ENCODE results near the gene ZNF280B. TPM values are rescaled to one million over a fixed set of nuclear protein-coding genes. Genes with fewer than 3 reads are reported as not detected.

The ZNF280B gene
- total and polyA plus RNA-seq, 2 experiments from 2014 or later, result 5.5 to 6.7 TPM

GRCh38 chr22:22520667-22521602 lies 12.4 kb upstream of the ZNF280B start:
- H3K4me1 Mint-ChIP-seq, result peaks cover 5% of the 10 kb centered on the region; the same call in 2 of the 3 replicates
- H3K36me3 Mint-ChIP-seq (ENCODE audit: low read depth), result no peaks in the 10 kb centered on the region
- Histone ChIP-seq H4K20me1 (replicated peaks; ENCODE audit: insufficient read depth) (no peaks in the 10 kb centered on the region), H2AFZ (peak overlapping the region; percentile 33; the same call in 1 of the 2 replicates), H3K79me2 (replicated peaks; ENCODE audit: insufficient read depth) (no peaks in the 10 kb centered on the region), H3K4me3 (no peak overlapping the region), H3K9me2 (ENCODE audit: insufficient read depth) (peaks cover 3% of the 10 kb centered on the region; the same call in 1 of the 2 replicates), H3K4me2 (no peak overlapping the region), H3K4me1 (ENCODE audit: insufficient read depth) (no peaks in the 10 kb centered on the region), H3K27ac (ENCODE audit: low read depth) (no peak overlapping the region), H3F3A (replicated peaks; ENCODE audit: low read depth) (no peaks in the 10 kb centered on the region), H3K27me3 (ENCODE audit: insufficient read depth) (peaks cover 97% of the 10 kb centered on the region), H3K36me3 (ENCODE audit: insufficient read depth) (no peaks in the 10 kb centered on the region)
- H3K4me3 Mint-ChIP-seq, result no peak overlapping the region
- ATAC-seq (no peak; the same call in 2 of the 3 replicates), DNase-seq (ENCODE audit: low spot score) (peak; percentile 5)
- H3K27me3 Mint-ChIP-seq (ENCODE audit: insufficient read depth, low read depth, poor library complexity), result peaks cover 69% of the 10 kb centered on the region
- peaks cover 5% of the 10 kb centered on the region; the same call in 1 of the 3 replicates for H3K9me3 Mint-ChIP-seq
- TF ChIP-seq ZNF331 (CRISPR knock-in tag; IDR thresholded peaks at IDR 0.05; ENCODE audit: low read depth), result no peak
- no peak overlapping the region for H3K27ac Mint-ChIP-seq

DNA sequence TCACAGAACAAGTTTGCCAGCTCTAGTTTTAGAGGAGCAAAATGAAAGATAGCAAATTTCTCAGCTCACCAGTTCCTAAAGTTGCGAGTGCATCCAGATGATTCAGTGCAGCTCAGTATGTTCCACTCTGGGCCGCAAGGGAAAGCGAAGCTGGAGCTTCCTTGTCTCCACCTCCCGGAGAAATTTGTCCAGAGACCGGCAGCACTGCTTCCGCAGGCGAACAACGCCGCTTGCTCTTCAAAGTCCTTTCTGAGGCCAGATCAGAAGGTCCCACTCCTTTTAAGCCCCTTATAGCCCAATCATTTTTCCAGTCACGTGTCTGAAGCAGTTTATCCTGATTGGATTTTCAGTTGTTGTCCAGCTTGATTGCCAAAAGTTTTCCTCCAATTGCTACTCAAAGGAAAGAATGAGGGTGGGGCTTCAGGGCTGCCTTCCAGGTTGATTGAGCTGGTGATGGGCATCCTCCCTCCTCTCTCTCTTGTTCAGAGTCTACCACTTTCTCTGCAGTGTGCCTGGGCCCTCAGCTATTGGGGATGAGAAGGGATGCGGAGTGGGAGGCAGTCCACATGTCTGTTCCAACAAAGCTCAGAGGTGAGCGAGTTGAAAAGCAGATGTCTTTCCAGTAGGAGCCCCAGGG lies 11.6 kb upstream of the ZNF280B start, which contains the start of gene ZNF280A:
ZNF280A (minus strand) TSS at position 251 of the 637 bp plus-strand sequence. CDS start 4,640 bp downstream, outside the sequence.
- no peak within 1 kb of the TSS for H3K4me2 ChIP-seq
- Mint-ChIP-seq H3K27me3 (ENCODE audit: insufficient read depth, low read depth, poor library complexity) (peaks cover 69% of the 10 kb centered on the region), H3K4me3 (peak within 1 kb of the TSS; percentile 23; the same call in 1 of the 3 replicates), H3K4me1 (peaks cover 5% of the 10 kb centered on the region; the same call in 2 of the 3 replicates), H3K9me3 (peaks cover 6% of the 10 kb centered on the region; the same call in 2 of the 3 replicates), H3K36me3 (ENCODE audit: low read depth) (no peaks in the 10 kb centered on the region), H3K27ac (no peak within 1 kb of the TSS)
- H2AFZ ChIP-seq, result peak within 1 kb of the TSS; percentile 33; the same call in 1 of the 2 replicates
- H3K36me3 ChIP-seq (ENCODE audit: insufficient read depth), result no peaks in the 10 kb centered on the region
- DNase-seq (ENCODE audit: low spot score) (peak; percentile 38), ATAC-seq (peak; percentile 67)
- no peaks in the 10 kb centered on the region for H4K20me1 ChIP-seq (replicated peaks; ENCODE audit: insufficient read depth)
- no peak within 1 kb of the TSS for H3K27ac ChIP-seq (ENCODE audit: low read depth)
- no peaks in the 10 kb centered on the region for H3K4me1 ChIP-seq (ENCODE audit: insufficient read depth)
- H3K27me3 ChIP-seq (ENCODE audit: insufficient read depth), result peaks cover 97% of the 10 kb centered on the region
- no peak within 1 kb of the TSS for H3K4me3 ChIP-seq
- no peaks in the 10 kb centered on the region for H3K9me2 ChIP-seq (ENCODE audit: insufficient read depth)
- no peaks in the 10 kb centered on the region for H3K79me2 ChIP-seq (replicated peaks; ENCODE audit: insufficient read depth)
- no peaks in the 10 kb centered on the region for H3F3A ChIP-seq (replicated peaks; ENCODE audit: low read depth)
- no peak for TF ChIP-seq ZNF331 (CRISPR knock-in tag; IDR thresholded peaks at IDR 0.05; ENCODE audit: low read depth)
- TF ChIP-seq JUNB (IDR thresholded peaks at IDR 0.05; ENCODE audit: unreplicated experiment), result no peak
- TF ChIP-seq, protein P1, sequence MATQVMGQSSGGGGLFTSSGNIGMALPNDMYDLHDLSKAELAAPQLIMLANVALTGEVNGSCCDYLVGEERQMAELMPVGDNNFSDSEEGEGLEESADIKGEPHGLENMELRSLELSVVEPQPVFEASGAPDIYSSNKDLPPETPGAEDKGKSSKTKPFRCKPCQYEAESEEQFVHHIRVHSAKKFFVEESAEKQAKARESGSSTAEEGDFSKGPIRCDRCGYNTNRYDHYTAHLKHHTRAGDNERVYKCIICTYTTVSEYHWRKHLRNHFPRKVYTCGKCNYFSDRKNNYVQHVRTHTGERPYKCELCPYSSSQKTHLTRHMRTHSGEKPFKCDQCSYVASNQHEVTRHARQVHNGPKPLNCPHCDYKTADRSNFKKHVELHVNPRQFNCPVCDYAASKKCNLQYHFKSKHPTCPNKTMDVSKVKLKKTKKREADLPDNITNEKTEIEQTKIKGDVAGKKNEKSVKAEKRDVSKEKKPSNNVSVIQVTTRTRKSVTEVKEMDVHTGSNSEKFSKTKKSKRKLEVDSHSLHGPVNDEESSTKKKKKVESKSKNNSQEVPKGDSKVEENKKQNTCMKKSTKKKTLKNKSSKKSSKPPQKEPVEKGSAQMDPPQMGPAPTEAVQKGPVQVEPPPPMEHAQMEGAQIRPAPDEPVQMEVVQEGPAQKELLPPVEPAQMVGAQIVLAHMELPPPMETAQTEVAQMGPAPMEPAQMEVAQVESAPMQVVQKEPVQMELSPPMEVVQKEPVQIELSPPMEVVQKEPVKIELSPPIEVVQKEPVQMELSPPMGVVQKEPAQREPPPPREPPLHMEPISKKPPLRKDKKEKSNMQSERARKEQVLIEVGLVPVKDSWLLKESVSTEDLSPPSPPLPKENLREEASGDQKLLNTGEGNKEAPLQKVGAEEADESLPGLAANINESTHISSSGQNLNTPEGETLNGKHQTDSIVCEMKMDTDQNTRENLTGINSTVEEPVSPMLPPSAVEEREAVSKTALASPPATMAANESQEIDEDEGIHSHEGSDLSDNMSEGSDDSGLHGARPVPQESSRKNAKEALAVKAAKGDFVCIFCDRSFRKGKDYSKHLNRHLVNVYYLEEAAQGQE (IDR thresholded peaks at IDR 0.05; ENCODE audit: unreplicated experiment), result no peak
- no peak for TF ChIP-seq POLR2AphosphoS5 (IDR thresholded peaks at IDR 0.05; ENCODE audit: low read depth)
- TF ChIP-seq, protein P2, sequence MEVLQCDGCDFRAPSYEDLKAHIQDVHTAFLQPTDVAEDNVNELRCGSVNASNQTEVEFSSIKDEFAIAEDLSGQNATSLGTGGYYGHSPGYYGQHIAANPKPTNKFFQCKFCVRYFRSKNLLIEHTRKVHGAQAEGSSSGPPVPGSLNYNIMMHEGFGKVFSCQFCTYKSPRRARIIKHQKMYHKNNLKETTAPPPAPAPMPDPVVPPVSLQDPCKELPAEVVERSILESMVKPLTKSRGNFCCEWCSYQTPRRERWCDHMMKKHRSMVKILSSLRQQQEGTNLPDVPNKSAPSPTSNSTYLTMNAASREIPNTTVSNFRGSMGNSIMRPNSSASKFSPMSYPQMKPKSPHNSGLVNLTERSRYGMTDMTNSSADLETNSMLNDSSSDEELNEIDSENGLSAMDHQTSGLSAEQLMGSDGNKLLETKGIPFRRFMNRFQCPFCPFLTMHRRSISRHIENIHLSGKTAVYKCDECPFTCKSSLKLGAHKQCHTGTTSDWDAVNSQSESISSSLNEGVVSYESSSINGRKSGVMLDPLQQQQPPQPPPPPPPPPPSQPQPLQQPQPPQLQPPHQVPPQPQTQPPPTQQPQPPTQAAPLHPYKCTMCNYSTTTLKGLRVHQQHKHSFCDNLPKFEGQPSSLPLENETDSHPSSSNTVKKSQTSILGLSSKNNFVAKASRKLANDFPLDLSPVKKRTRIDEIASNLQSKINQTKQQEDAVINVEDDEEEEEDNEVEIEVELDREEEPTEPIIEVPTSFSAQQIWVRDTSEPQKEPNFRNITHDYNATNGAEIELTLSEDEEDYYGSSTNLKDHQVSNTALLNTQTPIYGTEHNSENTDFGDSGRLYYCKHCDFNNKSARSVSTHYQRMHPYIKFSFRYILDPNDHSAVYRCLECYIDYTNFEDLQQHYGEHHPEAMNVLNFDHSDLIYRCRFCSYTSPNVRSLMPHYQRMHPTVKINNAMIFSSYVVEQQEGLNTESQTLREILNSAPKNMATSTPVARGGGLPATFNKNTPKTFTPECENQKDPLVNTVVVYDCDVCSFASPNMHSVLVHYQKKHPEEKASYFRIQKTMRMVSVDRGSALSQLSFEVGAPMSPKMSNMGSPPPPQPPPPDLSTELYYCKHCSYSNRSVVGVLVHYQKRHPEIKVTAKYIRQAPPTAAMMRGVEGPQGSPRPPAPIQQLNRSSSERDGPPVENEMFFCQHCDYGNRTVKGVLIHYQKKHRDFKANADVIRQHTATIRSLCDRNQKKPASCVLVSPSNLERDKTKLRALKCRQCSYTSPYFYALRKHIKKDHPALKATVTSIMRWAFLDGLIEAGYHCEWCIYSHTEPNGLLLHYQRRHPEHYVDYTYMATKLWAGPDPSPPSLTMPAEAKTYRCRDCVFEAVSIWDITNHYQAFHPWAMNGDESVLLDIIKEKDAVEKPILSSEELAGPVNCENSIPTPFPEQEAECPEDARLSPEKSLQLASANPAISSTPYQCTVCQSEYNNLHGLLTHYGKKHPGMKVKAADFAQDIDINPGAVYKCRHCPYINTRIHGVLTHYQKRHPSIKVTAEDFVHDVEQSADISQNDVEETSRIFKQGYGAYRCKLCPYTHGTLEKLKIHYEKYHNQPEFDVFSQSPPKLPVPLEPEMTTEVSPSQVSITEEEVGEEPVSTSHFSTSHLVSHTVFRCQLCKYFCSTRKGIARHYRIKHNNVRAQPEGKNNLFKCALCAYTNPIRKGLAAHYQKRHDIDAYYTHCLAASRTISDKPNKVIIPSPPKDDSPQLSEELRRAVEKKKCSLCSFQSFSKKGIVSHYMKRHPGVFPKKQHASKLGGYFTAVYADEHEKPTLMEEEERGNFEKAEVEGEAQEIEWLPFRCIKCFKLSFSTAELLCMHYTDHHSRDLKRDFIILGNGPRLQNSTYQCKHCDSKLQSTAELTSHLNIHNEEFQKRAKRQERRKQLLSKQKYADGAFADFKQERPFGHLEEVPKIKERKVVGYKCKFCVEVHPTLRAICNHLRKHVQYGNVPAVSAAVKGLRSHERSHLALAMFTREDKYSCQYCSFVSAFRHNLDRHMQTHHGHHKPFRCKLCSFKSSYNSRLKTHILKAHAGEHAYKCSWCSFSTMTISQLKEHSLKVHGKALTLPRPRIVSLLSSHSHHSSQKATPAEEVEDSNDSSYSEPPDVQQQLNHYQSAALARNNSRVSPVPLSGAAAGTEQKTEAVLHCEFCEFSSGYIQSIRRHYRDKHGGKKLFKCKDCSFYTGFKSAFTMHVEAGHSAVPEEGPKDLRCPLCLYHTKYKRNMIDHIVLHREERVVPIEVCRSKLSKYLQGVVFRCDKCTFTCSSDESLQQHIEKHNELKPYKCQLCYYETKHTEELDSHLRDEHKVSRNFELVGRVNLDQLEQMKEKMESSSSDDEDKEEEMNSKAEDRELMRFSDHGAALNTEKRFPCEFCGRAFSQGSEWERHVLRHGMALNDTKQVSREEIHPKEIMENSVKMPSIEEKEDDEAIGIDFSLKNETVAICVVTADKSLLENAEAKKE (CRISPR knock-in tag; IDR thresholded peaks at IDR 0.05), result no peak
- no peak for TF ChIP-seq ZNF114 (CRISPR knock-in tag; IDR thresholded peaks at IDR 0.05)
- no peak for TF ChIP-seq ETS1 (IDR thresholded peaks at IDR 0.05)
- no peak for TF ChIP-seq EZH2phosphoT487 (IDR thresholded peaks at IDR 0.05; ENCODE audit: unreplicated experiment)

All from GM23338 (cell line).